Mesenteric fat pad (tissue), 1 donor: ENCODE measurements around the gene ADAM29. TPM values are rescaled to one million over a fixed set of nuclear protein-coding genes. Genes with fewer than 3 reads are reported as not detected.
"Not testable (repeated sequence)": the region's sequence is repeated elsewhere in the genome, so short reads cannot be mapped to it uniquely, and the experiment has no call there.

ENCODE experiments used
- DNase-seq: peaks from one replicate; pipeline ENCODE4 v3.0.0-alpha.2; 2020; ENCODE audit warnings: low spot score
- total RNA-seq: library from RNA; stranded (reverse); fragmentation: NEBNext Ultra II Directional; extraction: Animal tissue kit (Norgen Biotek cat#: 25700); gene quantifications from one replicate; pipeline ENCODE4 v1.2.1, GENCODE V29; 2021
- donor health status: DM: yes; HTN: yes; CAD: no.

The ADAM29 gene
- total RNA-seq, 1 donor from 2014 or later: not detected

GRCh38 chr4:174946246-174946645 is 28.1 kb downstream of the ADAM29 start:
- no peak for DNase-seq

GRCh38 chr4:174948826-174949225 is 30.7 kb downstream of the ADAM29 start:
- no peak for DNase-seq

DNA sequence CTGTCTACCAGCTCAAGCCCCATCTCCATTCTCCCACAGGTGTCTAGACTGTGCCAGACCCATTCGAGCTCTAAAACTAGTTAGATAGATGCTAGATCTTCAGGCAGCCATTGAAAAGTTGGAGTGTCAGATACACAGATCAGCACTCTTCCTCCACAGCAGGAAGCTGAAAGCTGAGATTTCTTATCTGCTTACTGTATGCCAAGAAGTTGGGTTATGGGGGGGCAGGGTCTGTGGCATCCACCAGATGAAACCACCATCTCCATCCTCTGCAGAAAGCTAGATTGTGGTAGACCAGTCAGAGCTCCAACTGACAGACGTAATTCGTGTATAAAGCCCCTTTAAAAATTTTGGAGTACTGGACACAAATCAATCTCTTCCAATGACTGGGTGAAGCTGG is 54.8 kb downstream of the ADAM29 start:
- DNase-seq: no peak

DNA sequence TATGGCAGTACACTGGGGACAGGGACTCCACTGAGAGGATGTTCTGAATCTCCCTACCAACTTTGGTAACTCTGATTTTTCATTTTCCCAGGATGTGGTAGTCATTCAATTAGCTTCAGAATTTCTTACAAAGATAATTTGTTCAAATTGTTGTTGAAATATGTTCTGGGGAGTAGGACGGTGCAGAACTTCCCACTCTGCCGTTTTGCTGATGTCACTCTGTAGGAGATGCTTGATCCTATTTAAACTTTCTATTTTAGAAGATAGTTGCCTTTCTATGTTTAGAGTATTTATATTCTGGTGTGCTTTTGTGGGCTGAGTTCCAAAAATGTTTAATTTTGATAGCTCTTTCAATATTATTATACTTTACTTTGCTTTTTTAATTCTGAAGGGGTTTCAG is 55.2 kb downstream of the ADAM29 start:
- no peak for DNase-seq

GRCh38 chr4:174983128-174983750 is 65.1 kb downstream of the ADAM29 start:
- DNase-seq: no peak

DNA sequence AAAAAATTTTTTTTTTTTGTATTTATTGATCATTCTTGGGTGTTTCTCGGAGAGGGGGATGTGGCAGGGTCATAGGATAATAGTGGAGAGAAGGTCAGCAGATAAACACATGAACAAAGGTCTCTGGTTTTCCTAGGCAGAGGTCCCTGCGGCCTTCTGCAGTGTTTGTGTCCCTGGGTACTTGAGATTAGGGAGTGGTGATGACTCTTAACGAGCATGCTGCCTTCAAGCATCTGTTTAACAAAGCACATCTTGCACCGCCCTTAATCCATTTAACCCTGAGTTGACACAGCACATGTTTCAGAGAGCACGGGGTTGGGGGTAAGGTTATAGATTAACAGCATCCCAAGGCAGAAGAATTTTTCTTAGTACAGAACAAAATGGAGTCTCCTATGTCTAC is 65.7 kb downstream of the ADAM29 start:
- DNase-seq: not testable (repeated sequence)

DNA sequence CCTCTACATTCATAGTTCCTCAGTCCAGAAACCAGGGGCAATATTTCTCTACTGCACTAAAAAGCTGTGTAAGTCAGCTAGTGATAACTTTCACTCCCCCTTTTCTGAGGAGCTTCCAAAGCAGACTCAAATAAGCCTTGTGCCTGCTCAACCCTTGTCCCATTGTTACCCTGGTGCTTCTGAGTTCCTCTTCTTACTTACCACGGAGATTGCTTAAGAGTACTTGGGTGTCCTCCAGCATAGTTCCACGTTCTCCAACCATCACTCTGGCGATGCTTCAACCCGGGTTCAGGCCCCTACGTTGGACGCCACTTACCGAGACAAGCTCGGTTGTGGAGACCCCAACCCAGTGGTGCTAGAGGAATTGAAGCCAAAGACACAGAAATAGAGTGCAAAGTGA is 71.6 kb downstream of the ADAM29 start:
- no peak for DNase-seq

DNA sequence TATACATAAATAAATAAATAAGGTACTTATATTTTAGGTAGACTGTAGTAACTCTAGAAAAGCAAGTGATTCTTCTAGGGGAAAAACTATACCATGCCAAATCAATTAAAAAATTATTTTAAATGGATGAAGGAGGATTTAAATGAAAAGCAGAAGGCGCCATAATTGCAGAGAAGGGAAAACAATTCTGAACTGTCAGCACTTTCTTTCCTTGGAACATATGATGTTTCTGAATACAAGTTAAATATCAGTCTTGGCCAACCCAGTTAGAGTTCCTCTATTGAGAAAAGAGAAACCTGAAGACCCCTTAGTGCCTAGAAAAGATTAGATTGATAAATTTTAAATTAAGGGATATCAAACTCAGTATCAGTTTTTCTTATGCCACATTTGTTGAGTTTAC is 75.8 kb downstream of the ADAM29 start:
- DNase-seq: no peak

DNA sequence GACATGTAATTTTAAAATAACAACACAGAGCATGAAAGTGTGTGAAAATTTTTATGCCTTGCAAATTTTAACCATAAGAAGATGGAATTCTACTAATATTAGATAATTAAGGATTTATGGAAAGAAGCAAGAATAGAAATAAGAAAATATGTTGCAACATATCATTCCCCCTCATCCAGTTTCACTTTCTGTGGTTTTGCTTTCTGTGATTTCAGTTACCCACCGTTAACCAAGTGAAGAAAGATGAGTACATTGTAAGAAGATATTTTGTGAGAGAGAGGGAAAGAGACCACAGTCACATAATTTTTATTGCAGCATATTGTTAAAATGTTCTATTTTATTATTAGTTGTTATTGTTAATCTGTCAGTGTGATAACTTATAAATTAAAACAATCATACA is 77.9 kb downstream of the ADAM29 start:
- no peak for DNase-seq

DNA sequence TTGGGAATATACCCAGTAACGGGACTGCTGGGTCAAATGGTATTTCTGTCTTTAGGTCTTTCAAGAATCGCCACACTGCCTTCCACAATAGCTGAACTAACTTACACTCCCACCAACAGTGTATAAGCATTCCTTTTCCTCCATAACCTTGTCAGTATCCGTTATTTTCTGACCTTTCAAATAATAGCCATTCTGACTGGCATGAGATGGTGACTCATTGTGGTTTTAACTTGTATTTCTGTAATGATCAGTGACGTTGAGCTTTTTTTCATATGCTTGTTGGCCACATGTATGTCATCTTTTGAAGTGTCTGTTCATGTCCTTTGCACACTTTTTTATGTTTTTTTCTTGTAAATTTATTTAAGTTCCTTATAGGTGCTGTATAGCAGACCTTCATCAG is 81.2 kb downstream of the ADAM29 start:
- no peak for DNase-seq

DNA sequence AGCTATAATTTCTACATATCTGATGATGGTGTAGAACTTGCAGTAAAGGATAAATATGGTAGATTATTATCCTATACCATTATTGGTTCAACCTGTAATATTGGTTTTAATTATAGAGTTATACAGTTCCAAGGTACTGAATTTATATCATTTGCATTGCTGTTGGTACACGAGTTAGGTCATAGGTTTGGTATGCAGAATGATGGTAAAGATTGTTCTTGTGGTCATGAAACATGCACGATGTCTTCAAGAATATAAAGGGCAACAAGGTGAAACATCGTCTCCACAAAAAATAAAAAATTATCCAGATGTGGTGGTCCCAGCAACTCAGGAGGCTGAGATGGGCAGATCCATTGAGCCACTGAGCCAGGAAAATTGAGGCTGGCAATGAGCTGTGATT is 99.6 kb downstream of the ADAM29 start:
- DNase-seq: no peak

DNA sequence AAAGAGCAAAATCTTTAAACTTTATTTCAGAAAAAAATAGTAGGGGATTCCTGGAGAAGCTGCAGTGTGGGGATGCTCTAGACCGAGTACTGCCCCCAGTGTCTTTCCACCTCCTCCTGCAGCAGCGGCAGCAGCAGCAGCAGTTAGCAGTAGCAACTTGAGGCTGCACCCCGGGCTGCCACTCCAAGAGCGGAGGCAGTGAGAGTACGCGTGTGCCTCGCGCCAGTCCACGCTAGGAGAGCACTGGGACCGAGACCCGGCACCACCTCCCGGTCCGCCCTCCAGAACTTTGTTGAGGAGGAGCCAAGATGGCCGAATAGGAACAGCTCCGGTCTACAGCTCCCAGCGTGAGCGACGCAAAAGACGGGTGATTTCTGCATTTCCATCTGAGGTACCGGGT is 101.3 kb downstream of the ADAM29 start:
- DNase-seq: not testable (repeated sequence)

Other genes starting within 250 kb of the ADAM29 start
- gene GLRA3, start 89.1 kb upstream of the ADAM29 start, total RNA-seq: not detected